GM18867 (cell line): ENCODE measurements around the gene CLIP4.

ENCODE experiments used
- ATAC-seq: cut with Tn5 transposase; IDR thresholded peaks from one replicate; pipeline ENCODE4 v1.9.1; 2021; ENCODE audit warnings: mild to moderate bottlenecking, moderate library complexity; ENCODE audit not compliant: unreplicated experiment

CLIP4 gene

DNA sequence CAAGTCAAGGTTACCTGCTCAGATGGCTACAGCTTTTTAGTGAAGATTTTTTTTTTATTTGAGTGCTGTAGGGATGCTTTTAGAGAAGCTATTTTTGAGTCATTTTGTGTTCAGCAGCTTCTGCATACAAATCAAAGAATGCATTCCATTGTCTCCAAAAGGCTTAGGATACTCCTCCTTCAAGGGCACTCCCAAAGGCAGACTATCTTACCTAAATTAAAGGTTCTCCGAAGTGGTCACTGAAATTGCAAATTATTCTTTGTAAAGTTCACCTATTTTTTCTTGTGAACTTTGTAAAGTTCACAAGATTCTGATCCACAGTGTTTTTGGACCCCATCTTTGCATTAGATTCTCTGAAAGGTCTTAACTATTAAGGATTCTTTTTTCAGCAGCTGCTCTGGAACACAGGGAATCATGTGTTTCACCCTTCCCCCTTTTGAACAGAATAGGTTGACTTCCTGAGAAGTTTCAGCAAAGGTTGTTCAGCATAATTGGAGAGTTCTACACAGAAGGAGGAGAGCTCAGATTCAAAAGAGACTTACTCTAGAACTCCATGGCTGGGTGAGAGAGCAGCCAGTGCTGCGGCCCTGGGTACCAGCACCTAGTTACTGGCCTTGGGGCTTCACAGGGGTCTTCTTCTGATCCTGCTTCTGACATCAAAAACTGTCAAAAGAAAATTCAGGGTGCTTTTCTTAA lies 14.5 kb downstream of the CLIP4 start:
- ATAC-seq, result no peak

DNA sequence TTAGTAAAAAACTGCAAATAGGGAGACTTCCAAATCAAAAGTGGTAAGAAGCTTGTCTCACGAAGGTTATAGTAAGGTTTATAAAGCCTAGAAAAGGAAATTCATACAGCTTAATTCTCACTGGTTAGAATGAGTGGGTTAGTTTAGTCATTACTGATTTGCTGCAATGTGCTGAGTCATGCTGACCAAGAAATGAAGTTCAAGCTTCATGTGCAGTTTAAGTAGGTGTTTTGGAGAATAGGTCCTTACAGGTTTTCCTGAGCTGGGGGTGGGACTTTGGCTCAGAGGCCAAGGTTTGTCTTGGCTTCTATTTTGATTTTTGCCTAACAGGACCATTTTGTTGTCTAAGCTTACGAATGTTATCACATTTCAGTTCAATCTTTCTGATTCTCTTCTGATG lies 15.1 kb downstream of the CLIP4 start:
- no peak for ATAC-seq

DNA sequence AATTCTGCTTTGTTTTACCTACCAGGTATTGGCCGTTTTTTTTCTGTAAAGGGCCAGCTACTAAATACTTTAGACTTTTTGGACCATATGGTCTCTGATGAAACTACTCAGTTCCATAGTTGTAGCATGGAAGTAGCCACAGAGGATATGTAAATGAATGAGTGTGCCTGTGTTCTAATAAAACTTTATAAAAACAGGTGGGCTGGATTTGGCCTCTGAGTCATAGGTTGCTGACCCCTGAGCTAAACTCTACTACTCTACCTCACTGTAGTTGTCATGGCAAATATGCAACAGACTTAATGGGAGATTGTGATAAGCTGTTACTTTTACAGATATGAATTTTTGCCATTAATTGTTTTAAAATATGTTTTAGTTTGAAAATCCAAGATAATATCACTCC lies 19.7 kb downstream of the CLIP4 start:
- ATAC-seq, result no peak

DNA sequence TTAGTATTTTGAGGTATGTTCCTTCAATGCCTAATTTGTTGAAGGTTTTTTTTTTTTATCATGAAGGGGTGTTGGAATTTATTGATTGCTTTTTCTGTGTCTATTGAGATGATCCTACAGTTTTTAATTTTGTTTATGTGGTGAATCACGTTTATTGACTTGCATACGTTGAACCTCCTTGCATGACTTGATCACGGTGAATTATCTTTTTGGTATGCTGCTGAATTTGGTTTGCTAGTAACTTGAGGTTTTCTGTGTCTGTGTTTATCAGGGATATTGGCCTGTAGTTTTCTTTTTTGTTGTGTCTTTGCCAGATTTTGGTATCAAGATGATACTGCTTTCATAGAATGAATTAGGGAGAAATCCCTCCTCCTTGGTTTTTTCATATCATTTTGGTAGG lies 23.9 kb downstream of the CLIP4 start:
- ATAC-seq, result no peak

DNA sequence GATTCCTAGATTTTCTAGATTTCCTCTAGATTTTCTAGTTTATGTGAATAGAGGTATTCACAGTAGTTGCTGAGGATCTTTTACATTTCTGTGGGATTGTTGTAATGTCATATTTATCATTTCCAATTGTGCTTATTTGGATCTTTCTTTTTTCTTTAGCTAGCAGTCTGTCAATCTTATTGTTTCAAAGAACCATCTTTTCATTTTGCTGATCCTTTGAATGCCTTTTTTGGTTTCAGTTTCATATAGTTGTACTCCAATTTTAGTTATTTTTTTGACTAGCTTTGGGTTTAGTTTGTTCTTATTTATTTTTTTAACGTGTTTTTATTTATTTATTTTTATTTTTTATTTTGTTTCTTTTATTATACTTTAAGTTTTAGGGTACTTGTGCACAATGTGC lies 24.5 kb downstream of the CLIP4 start:
- ATAC-seq, result no peak

DNA sequence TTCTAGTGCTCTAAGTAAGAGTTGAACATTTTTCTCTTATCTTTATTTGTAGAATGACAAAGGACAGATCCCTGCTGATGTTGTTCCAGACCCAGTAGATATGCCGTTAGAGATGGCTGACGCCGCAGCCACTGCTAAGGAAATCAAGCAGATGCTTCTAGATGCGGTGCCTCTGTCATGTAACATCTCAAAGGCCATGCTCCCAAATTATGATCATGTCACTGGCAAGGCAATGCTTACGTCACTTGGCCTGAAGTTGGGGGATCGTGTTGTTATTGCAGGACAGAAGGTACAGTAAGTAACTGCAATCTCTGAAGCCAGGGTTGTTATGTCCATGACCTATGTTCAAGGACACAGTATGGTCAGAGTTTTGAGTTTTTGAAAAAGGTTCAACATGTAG lies 28.4 kb downstream of the CLIP4 start:
- no peak for ATAC-seq

DNA sequence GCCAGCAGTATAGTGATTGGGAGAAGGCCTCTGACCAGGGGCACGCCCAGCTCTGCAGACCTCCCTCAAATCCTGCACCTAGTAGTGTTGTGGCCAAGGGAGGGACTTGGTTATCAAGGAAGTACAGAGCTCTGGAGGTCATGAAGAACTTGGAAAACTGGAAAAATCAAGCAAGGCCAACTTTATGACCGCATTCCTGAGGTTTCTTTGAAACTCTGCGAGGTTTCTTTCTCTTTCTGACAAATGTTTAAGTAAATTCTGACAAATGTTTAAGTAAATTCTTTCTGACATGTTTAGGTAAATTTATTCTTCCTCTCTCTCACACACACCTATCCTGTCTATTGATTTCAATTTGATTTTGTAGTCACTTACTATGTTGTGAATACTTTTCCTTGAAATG lies 31.0 kb downstream of the CLIP4 start:
- ATAC-seq, result no peak

DNA sequence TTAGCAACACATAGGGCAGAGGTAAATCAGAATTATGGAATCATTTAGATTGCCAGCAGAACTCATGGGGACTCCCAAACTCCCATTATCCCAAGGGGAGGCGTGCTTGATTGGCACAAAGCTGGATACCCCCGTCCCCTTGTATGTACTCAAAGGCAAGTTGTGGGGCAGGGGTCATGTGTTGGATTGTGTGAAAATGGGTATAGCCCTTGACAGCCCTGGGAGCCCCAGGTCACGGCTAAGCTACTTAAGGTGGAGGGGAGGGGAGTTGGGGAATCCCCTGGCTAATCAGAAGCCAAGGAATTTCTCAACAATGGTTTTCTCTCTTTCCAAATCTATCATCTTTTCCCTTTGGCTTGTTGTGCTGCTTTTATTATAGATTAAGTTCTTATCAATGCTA lies 32.7 kb downstream of the CLIP4 start:
- ATAC-seq, result no peak

DNA sequence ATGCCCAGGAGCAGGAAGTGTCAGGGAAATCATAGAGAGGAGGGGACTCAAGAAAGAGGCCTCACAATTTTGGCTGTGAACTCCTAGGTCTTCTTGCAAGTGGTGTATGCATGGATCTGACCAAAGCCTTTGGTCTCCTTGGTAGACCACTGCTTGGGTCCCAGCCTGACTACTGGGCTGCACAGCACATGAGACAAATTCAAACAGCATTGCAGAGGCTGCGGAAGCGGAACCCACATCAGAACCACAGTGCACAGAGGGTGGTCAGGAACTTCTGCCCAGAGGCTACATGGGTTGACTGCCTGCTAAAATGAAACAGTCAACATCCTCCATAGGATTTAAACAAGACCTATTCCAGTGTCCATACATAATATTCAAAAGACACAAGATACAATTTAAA lies 39.4 kb downstream of the CLIP4 start:
- ATAC-seq, result no peak

DNA sequence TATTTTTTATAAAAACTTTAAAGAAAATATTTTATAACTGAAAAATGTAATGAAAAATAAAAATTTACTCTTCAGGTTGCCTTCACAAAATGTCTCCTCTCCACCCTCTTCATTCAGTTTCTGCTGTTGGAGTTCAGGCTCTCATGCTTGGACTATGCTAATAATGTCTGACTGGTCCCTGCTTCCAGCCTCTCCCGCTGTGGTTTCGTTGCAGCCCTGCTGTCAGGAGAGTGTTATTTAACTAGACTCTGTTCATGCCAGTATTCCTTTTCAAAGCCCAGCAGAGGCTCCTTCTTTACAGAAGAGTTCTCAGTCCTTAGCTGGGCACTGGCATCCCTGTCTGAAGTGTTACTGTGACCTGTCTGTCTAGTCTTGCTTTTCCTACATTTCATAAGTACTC lies 40.4 kb downstream of the CLIP4 start:
- no peak for ATAC-seq

DNA sequence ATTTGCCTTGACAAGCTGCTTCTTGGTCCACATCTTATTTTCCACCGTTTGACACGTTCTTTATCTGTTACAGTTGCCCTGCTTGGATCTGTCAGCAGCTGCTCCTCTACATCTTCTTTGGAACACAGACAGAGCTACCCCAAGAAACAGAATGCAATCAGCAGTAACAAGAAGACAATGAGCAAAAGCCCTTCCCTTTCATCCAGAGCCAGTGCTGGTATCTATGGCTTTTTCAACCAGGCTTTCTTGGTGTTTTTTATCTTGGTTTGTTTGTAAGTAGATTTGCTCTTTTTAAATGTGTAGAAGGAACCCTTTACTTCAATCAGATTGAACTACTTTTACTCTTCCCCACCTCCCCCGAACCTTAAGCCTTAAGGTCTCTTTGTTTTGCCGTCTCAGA lies 41.9 kb downstream of the CLIP4 start:
- ATAC-seq, result no peak

DNA sequence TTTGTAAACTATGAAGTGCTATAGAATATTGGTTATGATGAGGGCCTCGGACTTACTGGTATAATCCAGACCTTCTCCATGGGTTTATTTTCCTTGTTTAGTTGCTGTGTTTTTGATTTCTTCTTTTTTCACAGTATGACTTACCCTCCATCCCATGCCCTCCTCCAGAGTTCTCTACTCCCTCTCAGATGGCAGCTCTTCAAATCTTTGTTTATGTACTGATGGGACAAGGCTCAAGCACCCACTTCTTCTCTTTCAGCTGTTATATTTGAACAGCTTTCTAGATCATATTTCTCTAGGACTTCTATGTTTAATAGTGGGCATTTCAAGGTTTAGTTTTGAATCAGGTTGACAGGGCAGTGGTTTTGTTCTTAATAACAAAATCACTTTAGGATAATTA lies 43.9 kb downstream of the CLIP4 start:
- ATAC-seq, result no peak

DNA sequence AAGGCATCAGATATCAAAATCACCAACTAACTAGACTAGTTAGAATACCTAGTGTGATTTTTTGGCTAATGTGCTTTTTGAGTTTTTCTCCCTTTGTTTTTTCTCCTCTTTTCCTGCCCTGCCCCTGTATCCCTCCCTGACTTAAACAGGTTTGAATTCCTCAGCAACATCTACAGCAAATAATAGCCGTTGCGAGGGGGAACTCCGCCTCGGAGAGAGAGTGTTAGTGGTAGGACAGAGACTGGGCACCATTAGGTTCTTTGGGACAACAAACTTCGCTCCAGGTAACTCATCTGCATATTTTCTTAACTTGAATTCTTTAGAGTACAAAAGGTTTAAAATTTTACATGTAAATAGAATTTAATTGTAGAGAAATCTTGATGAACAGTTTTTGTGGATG lies 45.0 kb downstream of the CLIP4 start:
- ATAC-seq, result no peak

DNA sequence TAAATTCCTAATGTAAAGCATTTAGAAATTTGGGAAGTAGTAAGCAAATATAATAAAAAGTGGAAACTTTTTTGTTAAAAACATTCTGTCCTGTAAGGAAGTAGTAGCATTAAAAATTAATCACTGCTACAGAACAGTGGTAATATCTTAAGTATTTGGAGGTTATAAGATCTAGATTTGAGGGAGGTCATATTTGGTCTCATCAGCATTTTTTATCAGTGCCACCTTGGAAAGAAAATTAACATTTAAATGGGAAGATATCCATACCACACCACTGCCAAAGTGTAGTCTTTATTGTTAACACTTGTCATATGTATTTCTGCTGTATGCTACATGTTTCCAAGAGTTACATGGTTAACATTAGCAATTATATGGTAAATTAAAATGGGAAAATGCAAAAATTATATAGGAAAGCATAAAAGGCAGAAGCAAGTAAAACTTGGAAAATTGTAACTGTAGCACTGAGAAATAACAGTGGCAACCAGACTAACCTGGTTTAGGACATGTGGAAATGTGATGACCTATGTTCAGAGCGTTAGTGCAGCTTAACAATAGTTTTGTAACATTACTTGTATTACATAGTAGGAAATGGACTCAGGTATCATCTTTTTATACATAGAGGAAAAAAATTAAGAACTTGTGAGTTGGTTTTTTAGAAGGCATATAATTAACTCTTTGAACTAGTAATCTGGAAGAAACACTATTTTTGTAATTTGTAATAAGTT lies 47.2 kb downstream of the CLIP4 start:
- ATAC-seq, result no peak

DNA sequence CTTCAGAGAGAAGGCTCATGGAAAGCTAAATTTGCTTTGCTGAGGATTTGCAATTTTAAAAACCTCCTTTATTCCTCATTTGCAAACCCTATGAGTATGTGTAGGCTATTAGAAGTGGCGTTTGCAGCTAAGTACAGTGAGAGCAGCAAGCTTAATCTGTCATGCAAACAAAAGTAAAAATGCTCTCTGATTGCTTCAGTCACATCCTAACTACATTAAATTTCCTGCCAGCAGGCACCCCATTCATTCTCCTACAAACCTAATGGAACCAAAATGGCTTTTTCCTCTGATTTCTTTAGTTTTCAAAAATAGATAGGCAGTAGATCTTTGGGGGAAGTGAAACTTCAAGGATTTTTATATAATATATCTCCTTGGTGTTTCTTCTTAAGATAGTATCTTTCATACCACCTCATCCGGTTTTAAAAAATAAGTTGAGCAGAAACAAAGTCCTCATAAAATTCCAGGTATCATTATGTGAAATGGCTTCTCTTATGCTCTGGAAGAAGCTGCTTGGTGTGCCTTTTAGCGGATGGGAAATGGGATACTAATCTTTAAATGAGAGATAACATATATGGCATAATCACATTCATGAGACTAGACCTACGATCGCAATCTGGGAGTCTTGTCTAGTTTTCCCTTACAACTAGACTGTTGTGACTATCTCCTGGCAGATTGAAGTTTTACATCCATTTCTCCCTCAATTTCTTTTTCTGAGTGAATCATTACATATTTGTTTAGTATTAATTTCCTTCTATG lies 49.1 kb downstream of the CLIP4 start:
- ATAC-seq, result no peak

DNA sequence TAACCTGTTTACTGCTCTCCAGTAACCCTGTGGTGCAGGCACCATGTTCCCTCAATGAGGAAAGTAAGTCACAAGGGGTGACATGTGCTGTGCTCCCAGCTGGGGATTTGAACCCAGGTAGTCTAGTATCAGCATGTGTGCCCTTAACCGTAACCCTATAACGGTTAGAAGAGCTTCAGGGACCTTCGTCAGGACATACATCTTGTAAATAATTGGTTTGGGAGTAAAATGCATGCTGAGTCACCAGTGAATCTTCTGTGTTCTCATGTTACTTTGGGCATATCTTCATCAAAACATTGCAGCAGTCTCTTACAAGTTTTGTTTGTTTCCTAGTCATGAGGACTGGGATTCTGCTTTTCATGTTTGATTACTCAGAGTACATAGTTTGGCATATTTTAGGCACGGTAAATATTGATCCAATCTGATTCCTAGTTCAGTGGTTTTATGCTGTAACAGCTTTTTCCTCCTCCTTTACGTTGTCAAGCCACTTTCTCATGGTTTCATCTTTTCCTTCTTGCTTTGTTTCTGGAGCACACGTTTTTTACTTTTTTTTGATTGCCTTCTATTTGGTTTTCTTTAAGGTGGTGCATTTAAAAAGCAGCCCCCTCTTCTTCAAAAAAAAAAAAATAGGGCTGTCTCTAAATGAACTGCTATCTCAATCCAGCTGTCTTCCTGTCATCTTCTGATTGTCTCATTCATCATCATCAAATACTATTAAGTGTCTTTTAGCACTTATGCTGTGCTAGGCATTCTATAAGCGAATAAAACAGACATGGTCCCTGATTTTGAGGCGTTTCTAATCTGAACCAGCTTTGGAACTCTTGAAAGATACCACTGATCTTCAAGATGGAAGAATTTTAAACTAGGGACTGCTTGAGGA lies 50.4 kb downstream of the CLIP4 start:
- ATAC-seq, result no peak

DNA sequence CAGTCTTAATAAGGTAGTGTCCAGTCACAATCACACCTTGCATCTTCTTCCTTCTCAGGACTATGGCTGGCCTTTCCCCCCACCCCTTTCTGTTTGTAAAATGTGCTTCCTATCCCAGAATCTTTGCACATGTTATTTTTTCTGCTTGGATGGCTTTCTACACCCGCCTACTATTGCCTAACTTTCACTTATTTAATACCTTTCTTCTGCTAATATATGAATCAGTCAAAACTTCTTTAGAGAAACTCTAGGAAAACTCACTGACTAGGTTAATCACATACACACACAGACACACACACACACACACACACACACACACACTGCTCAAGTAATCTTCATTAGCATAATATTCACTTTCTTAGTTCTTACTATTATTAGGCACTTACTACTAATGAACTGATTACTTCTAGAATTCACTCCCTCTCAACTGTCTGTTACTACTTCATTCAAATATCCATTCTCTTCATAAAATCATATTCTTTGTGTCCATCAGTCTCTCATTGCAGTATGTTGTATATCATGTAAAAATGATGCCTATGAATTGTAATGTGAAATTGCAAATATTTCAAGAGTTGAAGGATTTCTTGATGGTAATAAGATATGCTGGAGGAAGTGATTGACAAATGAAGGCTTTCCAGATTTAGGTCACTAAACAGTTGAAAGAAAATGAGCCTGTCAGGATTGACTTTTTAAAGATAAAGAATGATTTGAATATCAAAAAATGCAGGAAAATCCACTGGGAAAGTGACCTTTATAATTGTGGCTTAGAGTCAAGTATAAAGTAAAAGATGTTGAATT lies 51.2 kb downstream of the CLIP4 start:
- ATAC-seq, result no peak

DNA sequence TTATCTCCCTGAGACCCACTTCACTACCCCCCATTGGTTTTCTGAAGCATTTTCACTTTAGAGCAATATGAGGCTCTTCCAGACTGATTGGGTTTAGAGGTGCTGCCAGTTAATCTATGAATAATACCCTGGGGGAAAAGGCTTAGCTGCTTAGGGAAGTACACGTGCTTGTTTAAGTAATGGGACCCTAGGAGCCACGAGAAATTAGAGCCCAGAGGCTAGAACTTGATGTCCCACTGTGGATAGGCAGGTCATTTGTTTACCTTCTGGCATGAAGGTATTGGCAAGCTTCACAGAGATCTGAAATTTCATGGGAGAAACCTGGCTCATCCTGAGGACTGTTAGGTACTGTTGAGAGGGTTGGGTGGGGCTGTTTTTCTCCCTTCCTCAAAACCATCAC lies 59.7 kb downstream of the CLIP4 start:
- ATAC-seq, result no peak

DNA sequence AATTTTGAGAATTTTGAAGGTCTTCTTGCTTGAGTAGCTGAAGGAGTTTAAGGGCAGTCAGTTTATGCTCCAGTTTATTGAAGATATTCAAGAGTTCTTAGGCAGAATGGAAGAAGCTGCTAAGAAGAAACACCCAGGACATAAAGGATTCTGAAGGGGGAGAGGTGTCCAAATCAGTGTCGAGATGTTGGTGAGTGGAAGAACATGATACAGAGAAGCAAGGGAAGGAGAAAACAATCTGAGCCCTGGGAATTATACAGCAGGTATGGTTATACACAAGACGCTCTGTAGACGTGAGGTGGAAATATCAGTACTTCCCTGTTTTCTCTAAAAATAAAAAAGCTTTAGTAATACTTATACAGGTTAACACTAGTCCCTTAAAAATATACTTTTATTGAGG lies 60.1 kb downstream of the CLIP4 start:
- ATAC-seq, result no peak

DNA sequence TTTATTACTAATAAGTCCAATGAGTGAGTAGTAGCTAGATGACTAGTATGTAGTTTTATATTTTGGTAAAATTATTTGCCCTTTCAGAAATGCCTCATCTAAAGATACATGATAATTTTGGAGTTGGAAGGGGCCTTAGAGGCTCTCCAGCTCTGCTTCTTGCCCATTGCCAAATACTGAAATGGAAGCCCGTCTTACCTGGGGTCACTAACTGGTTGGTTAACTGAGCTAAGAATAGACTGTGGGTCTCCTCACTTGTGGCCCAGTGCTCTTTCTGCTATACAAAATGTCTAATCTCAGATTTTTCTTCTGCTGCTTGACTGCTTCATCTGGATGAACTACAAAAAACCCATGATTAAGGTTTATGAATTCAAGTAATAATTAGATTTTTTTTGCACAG lies 67.1 kb downstream of the CLIP4 start:
- ATAC-seq, result no peak
